WERI-Rb-1 (cell line): ENCODE results near the gene TBRG1.

Experiments used
- DNase-seq: peaks from one replicate; pipeline ENCODE4 v3.0.0-alpha.2; 2020
- H3K27ac ChIP-seq: fragments of 250-450 bp; sonication (Bioruptor Pico); 2 replicates; pipeline ENCODE4 v1.5.1; 2020; ENCODE audit warnings: mild to moderate bottlenecking, moderate library complexity
- H3K27me3 ChIP-seq: fragments of 250-450 bp; sonication (Bioruptor Pico); 2 replicates; pipeline ENCODE4 v1.5.1; 2021; ENCODE audit warnings: mild to moderate bottlenecking, low read depth, moderate library complexity; ENCODE audit not compliant: insufficient read depth, severe bottlenecking
- H3K36me3 ChIP-seq: fragments of 250-450 bp; sonication (Bioruptor Pico); 2 replicates; pipeline ENCODE4 v1.5.1; 2020; ENCODE audit warnings: mild to moderate bottlenecking, moderate library complexity
- H3K4me3 ChIP-seq: 2 replicates; pipeline ENCODE4 v1.5.1; 2011; ENCODE audit warnings: low read depth, mild to moderate bottlenecking, control low read depth, low read length
- H3K9me3 ChIP-seq: fragments of 250-450 bp; sonication (Bioruptor Pico); 2 replicates; pipeline ENCODE4 v1.5.1; 2021; ENCODE audit warnings: mild to moderate bottlenecking, moderate library complexity; ENCODE audit not compliant: severe bottlenecking
- TF ChIP-seq, protein P1 (sequence below): IDR thresholded peaks from 2 replicates; pipeline ENCODE4 v1.5.1; 2011; ENCODE audit warnings: low read depth, mild to moderate bottlenecking, control low read depth, inconsistent platforms, low read length

TBRG1 gene, protein sequence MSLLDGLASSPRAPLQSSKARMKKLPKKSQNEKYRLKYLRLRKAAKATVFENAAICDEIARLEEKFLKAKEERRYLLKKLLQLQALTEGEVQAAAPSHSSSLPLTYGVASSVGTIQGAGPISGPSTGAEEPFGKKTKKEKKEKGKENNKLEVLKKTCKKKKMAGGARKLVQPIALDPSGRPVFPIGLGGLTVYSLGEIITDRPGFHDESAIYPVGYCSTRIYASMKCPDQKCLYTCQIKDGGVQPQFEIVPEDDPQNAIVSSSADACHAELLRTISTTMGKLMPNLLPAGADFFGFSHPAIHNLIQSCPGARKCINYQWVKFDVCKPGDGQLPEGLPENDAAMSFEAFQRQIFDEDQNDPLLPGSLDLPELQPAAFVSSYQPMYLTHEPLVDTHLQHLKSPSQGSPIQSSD

DNA sequence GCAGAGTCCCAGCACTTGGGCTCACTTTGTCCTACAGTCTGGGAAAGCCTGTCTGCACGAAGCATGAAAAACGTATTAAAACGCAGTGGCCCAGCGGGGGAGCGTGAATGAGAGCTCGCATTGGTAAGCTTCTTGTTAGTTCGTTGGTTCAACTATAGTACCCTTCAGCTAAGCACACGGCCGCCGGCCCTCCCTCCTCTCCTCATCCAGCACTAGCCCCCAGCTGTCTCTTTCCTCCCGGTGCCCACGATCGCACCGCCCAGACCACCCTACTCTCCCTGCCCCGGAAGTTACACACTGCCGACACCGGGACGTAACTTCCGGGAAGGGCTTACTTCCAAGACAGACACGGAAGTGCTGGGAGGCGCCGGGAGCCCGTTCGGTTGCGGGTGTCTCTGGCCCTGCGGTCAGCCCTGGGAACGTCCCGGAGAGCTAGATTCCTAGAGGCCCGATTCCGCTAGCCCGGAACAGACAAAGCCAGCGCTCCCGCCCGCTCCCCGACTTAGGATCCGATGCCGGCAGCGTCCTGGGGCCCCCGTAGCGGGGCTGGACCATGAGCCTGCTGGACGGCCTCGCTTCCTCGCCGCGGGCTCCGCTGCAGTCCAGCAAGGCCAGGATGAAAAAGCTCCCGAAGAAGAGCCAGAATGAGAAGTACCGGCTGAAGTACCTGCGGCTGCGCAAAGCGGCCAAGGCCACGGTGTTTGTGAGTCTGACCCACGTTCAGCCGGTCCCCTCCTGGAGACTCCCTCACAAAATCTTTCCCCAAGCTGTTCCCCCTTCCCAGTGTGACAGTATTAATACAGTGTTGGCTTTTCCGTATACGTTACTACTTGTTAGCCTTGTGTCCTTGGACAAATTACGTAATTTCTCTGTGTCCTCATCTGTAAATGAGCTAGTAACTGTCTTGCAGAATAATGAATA lies at the start of gene TBRG1:
Gene TBRG1, plus strand, starts transcription at position 334 of the 921 bp plus-strand sequence. Its CDS starts 220 bp downstream, at position 554.
- TF ChIP-seq, protein P1, sequence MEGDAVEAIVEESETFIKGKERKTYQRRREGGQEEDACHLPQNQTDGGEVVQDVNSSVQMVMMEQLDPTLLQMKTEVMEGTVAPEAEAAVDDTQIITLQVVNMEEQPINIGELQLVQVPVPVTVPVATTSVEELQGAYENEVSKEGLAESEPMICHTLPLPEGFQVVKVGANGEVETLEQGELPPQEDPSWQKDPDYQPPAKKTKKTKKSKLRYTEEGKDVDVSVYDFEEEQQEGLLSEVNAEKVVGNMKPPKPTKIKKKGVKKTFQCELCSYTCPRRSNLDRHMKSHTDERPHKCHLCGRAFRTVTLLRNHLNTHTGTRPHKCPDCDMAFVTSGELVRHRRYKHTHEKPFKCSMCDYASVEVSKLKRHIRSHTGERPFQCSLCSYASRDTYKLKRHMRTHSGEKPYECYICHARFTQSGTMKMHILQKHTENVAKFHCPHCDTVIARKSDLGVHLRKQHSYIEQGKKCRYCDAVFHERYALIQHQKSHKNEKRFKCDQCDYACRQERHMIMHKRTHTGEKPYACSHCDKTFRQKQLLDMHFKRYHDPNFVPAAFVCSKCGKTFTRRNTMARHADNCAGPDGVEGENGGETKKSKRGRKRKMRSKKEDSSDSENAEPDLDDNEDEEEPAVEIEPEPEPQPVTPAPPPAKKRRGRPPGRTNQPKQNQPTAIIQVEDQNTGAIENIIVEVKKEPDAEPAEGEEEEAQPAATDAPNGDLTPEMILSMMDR: no peak
- no peaks in the 10 kb centered on the region for H3K27me3 ChIP-seq
- H3K9me3 ChIP-seq: no peaks in the 10 kb centered on the region
- H3K27ac ChIP-seq: peak within 1 kb of the TSS; percentile 88
- H3K4me3 ChIP-seq: peak within 1 kb of the TSS; percentile 99
- peaks cover 31% of the 10 kb centered on the region for H3K36me3 ChIP-seq
- DNase-seq: peak; percentile 93

DNA sequence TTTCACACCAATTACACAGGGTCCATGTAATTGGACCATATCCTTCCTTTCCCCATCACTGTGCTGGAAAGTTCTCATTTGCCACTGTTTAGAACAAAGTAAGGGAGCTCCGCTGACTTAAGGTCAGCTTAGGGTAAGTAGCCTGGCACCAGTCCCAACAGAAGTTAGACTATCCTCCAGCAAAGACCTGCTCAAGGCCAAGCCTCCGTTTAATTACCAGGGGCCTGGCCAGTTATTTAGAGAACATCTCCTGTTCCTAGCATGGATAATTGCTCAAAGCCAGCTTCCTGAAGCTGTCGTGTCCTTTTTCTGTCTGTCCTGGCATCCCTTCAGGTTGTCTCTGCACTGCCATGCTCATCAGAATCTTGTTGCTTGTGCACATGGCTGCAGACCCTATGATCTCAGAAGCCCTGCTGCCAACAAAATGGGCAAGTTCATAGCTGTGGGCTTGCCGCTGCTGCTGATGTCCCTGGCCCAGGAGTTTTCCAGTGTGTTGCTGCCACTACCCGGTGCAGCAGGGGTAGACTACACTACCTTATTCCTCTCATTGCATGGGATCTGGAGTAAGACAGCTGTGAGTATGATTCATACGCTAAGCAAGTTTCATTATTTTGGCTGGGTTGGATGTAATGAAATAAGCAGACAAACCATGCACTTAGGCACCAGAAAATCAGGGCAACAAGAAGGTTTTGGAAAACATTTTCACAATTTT lies 44.8 kb upstream of the TBRG1 start:
- Histone ChIP-seq H3K4me3 (no peak overlapping the region), H3K27me3 (no peaks in the 10 kb centered on the region), H3K36me3 (no peaks in the 10 kb centered on the region), H3K27ac (no peak overlapping the region), H3K9me3 (no peaks in the 10 kb centered on the region)
- no peak for DNase-seq
- TF ChIP-seq, protein P1: no peak

DNA sequence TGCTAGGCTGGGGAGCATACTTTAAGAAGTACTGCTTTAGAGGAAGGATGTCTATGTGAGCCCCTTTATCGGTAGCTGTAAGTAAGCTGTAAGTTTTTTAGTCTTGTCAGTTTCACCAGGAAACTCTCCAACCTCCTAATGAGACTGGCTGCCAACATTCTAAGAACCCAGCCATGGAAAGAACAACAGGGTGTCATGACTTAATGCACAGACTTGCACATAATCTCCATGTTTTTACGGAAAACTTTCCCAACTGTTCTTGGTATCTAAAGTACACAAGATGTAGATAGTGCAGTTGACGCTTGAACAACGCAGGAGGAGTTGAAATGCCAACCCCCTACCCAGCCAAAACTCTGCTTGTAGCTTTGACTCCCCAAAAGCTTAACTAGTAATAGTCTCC lies 43.9 kb upstream of the TBRG1 start:
- Histone ChIP-seq H3K36me3 (no peaks in the 10 kb centered on the region), H3K27me3 (no peaks in the 10 kb centered on the region), H3K4me3 (no peak overlapping the region), H3K27ac (no peak overlapping the region), H3K9me3 (no peaks in the 10 kb centered on the region)
- TF ChIP-seq, protein P1: no peak
- no peak for DNase-seq

DNA sequence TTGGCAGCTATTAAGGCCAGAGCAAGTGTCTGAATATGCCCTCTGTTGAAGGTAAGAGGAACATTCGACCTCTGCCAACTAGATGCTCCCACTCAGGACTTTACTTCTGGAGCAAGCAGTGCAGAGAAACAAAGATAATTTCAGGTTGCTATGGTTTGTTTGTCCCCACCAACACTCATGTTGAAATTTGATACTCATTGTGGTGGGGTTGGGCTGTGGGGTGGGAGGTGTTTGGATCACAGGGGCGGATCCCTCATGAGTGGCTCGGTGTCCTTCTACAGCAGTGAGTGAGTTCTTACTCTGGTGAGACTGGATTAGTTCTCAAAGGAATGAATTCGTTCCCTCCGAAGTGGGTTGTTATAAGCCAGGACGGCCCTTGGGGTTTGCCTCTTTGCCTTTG lies 40.8 kb upstream of the TBRG1 start:
- H3K27me3 ChIP-seq: no peaks in the 10 kb centered on the region
- no peak for DNase-seq
- no peak overlapping the region for H3K27ac ChIP-seq
- no peaks in the 10 kb centered on the region for H3K9me3 ChIP-seq
- TF ChIP-seq, protein P1: no peak
- no peaks in the 10 kb centered on the region for H3K36me3 ChIP-seq
- no peak overlapping the region for H3K4me3 ChIP-seq

DNA sequence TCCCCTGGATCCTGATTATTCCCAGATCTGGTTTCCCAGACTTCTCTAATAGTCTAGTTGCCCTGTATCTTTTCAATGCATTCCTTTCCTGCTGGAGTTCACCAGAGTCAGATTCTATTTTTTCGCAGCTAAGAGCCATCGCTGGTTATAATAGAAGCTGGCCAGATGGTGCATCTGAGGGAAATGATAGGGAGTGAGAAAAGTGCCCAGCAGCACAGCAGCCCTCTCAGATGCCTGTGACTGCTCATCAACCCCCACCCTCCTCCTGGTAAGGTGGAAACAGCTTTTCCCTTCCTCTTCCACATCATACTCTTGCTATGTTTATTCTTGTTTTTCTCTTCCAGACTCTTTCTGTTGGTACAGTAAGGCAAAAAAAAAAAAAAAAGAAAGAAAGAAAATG lies 40.1 kb upstream of the TBRG1 start:
- Histone ChIP-seq H3K9me3 (no peaks in the 10 kb centered on the region), H3K27ac (no peak overlapping the region), H3K27me3 (no peaks in the 10 kb centered on the region), H3K36me3 (no peaks in the 10 kb centered on the region), H3K4me3 (no peak overlapping the region)
- DNase-seq: no peak
- TF ChIP-seq, protein P1: no peak
